Smooth muscle cell (in vitro differentiated cells): ENCODE measurements around the gene CD81. TPM values are rescaled to one million over a fixed set of nuclear protein-coding genes. Genes with fewer than 3 reads are reported as not detected.

ENCODE experiments used
- DNase-seq: peaks from one replicate; lab custom pipeline; 2025; ENCODE audit not compliant: unreplicated experiment; lab: John Stamatoyannopoulos, UW
- H2AFZ ChIP-seq: fragments of 200-600 bp; sonication (generic); 2 replicates; pipeline ENCODE4 v1.6.0; 2016; ENCODE audit warnings: antibody characterized with exemption, low read depth, mild to moderate bottlenecking
- H3F3A ChIP-seq: fragments of 200-600 bp; sonication (generic); 2 replicates; pipeline ENCODE4 v1.6.0; 2017; ENCODE audit warnings: antibody characterized with exemption, low read depth
- H3K27ac ChIP-seq: fragments of 200-600 bp; sonication (generic); 2 replicates; pipeline ENCODE4 v1.5.1; 2016; ENCODE audit warnings: low read depth, mild to moderate bottlenecking
- H3K27me3 ChIP-seq: fragments of 200-600 bp; sonication (generic); 2 replicates; pipeline ENCODE4 v1.6.1; 2016; ENCODE audit warnings: low read depth, mild to moderate bottlenecking
- H3K36me3 ChIP-seq: fragments of 200-600 bp; sonication (generic); 2 replicates; pipeline ENCODE4 v1.5.1; 2016; ENCODE audit warnings: low read depth
- H3K4me1 ChIP-seq: fragments of 200-600 bp; sonication (generic); 2 replicates; pipeline ENCODE4 v1.5.1; 2016; ENCODE audit warnings: low read depth
- H3K4me2 ChIP-seq: fragments of 200-600 bp; sonication (generic); 2 replicates; pipeline ENCODE4 v1.6.0; 2016; ENCODE audit warnings: mild to moderate bottlenecking
- H3K4me3 ChIP-seq: fragments of 200-600 bp; sonication (generic); 2 replicates; pipeline ENCODE4 v1.5.1; 2016; ENCODE audit warnings: mild to moderate bottlenecking
- H3K79me2 ChIP-seq: fragments of 200-600 bp; sonication (generic); 2 replicates; pipeline ENCODE4 v1.6.0; 2016; ENCODE audit warnings: low read depth, mild to moderate bottlenecking
- H3K9ac ChIP-seq: fragments of 200-600 bp; sonication (generic); 2 replicates; pipeline ENCODE4 v1.6.0; 2016; ENCODE audit warnings: low read depth
- H3K9me3 ChIP-seq: fragments of 200-600 bp; sonication (generic); replicated peaks from 2 replicates; pipeline ENCODE4 v1.5.1; 2016; ENCODE audit warnings: low read depth
- H4K20me1 ChIP-seq: fragments of 200-600 bp; sonication (generic); 2 replicates; pipeline ENCODE4 v1.6.0; 2016; ENCODE audit warnings: low read depth
- WGBS: methylation state at CpG from one replicate; pipeline ENCODE4 v1.1.7; 2016; ENCODE audit warnings: low lambda C conversion rate; 5-methylcytosine and 5-hydroxymethylcytosine counted together
- polyA plus RNA-seq: library from polyadenylated mRNA; unstranded; fragments of >200 nt; fragmentation: Nextera tagmentation; extraction: Ambion mirVana; gene quantifications from 2 replicates; pipeline ENCODE4 v1.2.1, GENCODE V29; 2016
- total RNA-seq: library from RNA; depleted of rRNA; stranded (reverse); fragments of >200 nt; gene quantifications from 2 replicates; pipeline ENCODE4 v1.2.3, GENCODE V29; 2014
- TF ChIP-seq, protein P1 (sequence below): fragments of 200-600 bp; sonication (generic); IDR thresholded peaks from 2 replicates; pipeline ENCODE4 v1.5.1; 2017; ENCODE audit warnings: borderline replicate concordance, mild to moderate bottlenecking, antibody characterized with exemption; ENCODE audit not compliant: insufficient read depth, poor library complexity, severe bottlenecking

The CD81 gene
- total and polyA plus RNA-seq, 2 experiments from 2014 or later, result 191 to 519 TPM

DNA sequence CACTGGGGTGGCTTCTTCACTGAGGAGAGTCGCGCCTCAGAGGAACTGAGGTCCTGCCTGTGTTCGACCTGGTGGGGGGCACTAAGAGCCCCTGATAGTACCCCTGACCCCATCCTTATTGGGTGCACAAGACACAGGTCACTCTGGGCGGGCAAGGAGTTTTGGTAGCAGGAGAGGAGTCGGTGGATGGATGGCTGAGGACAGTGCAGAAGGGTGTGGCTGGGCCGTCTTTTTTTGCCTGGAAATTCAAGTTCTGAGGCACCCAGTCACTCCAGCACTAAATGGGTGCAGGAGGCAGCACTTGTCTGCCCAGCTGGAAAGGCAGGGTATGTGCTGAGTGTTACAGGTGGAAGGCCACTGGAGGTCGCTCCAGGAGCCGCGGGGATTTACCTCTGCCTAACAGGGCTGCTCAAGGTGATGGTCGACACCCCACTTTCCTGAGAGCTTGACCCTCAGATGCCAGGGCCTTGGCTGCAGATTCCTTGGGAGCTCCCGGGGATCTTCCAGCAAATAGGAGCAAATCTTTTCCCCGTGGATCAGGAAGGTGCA, 24.4 kb downstream of the CD81 start:
- peaks cover 18% of the 10 kb centered on the region for H3K79me2 ChIP-seq
- H3K4me3 ChIP-seq, result peak overlapping the region; percentile 96
- no peak for DNase-seq
- peak overlapping the region; percentile 79 for H3K27ac ChIP-seq
- no peak overlapping the region for H2AFZ ChIP-seq
- H3K4me1 ChIP-seq, result peaks cover 13% of the 10 kb centered on the region
- H4K20me1 ChIP-seq, result no peaks in the 10 kb centered on the region
- no peaks in the 10 kb centered on the region for H3K9me3 ChIP-seq
- H3K4me2 ChIP-seq, result peak overlapping the region; percentile 95
- H3K9ac ChIP-seq, result peak overlapping the region; percentile 96
- H3K27me3 ChIP-seq, result no peaks in the 10 kb centered on the region
- WGBS, result 59% methylated on average over 12 of the region's 12 CpGs
- no peaks in the 10 kb centered on the region for H3K36me3 ChIP-seq
- TF ChIP-seq, protein P1, sequence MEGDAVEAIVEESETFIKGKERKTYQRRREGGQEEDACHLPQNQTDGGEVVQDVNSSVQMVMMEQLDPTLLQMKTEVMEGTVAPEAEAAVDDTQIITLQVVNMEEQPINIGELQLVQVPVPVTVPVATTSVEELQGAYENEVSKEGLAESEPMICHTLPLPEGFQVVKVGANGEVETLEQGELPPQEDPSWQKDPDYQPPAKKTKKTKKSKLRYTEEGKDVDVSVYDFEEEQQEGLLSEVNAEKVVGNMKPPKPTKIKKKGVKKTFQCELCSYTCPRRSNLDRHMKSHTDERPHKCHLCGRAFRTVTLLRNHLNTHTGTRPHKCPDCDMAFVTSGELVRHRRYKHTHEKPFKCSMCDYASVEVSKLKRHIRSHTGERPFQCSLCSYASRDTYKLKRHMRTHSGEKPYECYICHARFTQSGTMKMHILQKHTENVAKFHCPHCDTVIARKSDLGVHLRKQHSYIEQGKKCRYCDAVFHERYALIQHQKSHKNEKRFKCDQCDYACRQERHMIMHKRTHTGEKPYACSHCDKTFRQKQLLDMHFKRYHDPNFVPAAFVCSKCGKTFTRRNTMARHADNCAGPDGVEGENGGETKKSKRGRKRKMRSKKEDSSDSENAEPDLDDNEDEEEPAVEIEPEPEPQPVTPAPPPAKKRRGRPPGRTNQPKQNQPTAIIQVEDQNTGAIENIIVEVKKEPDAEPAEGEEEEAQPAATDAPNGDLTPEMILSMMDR, result no peak
- H3F3A ChIP-seq, result peaks cover 17% of the 10 kb centered on the region

DNA sequence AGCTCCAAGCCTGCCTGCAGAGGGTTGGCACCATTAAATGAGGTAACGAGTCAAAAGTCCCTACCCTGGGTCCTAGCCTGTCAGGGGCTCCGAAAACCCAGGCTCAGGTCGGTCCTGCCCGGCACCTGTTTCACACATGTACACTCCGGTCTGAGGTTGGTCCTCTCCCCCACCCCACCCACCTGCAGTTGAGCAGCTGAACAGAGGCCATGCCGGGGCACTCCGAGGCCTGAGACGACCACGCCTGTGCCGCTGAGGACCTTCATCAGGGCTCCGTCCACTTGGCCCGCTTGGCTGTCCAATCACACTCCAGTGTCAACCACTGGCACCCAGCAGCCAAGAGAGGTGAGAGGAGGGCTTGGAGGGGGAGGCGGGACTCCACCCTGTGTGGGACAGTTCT, 25.0 kb downstream of the CD81 start:
- H3K9ac ChIP-seq, result no peak overlapping the region
- H3F3A ChIP-seq, result peaks cover 14% of the 10 kb centered on the region
- TF ChIP-seq, protein P1, result no peak
- H3K4me3 ChIP-seq, result no peak overlapping the region
- peak overlapping the region; percentile 95 for H3K4me2 ChIP-seq
- H3K4me1 ChIP-seq, result peaks cover 13% of the 10 kb centered on the region
- 99% methylated on average over 13 of the region's 13 CpGs for WGBS
- H2AFZ ChIP-seq, result no peak overlapping the region
- H3K36me3 ChIP-seq, result no peaks in the 10 kb centered on the region
- DNase-seq, result no peak
- no peaks in the 10 kb centered on the region for H3K27me3 ChIP-seq
- H3K27ac ChIP-seq, result no peak overlapping the region
- peaks cover 18% of the 10 kb centered on the region for H3K79me2 ChIP-seq
- H3K9me3 ChIP-seq, result no peaks in the 10 kb centered on the region
- no peaks in the 10 kb centered on the region for H4K20me1 ChIP-seq

DNA sequence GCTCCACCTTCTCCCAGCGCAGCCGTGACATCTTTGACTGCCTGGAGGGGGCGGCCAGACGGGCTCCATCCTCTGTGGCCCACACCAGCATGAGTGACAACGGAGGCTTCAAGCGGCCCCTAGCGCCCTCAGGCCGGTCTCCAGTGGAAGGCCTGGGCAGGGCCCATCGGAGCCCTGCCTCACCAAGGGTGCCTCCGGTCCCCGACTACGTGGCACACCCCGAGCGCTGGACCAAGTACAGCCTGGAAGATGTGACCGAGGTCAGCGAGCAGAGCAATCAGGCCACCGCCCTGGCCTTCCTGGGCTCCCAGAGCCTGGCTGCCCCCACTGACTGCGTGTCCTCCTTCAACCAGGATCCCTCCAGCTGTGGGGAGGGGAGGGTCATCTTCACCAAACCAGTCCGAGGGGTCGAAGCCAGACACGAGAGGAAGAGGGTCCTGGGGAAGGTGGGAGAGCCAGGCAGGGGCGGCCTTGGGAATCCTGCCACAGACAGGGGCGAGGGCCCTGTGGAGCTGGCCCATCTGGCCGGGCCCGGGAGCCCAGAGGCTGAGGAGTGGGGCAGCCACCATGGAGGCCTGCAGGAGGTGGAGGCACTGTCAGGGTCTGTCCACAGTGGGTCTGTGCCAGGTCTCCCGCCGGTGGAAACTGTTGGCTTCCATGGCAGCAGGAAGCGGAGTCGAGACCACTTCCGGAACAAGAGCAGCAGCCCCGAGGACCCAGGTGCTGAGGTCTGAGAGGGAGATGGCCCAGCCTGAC, 26.0 kb downstream of the CD81 start:
- no peak overlapping the region for H2AFZ ChIP-seq
- TF ChIP-seq, protein P1, result no peak
- no peaks in the 10 kb centered on the region for H3K36me3 ChIP-seq
- 94% methylated on average over 31 of the region's 31 CpGs for WGBS
- no peaks in the 10 kb centered on the region for H4K20me1 ChIP-seq
- peaks cover 9% of the 10 kb centered on the region for H3F3A ChIP-seq
- no peak overlapping the region for H3K4me2 ChIP-seq
- no peaks in the 10 kb centered on the region for H3K27me3 ChIP-seq
- no peak for DNase-seq
- H3K9me3 ChIP-seq, result no peaks in the 10 kb centered on the region
- H3K4me3 ChIP-seq, result no peak overlapping the region
- H3K79me2 ChIP-seq, result peaks cover 18% of the 10 kb centered on the region
- H3K9ac ChIP-seq, result no peak overlapping the region
- no peak overlapping the region for H3K27ac ChIP-seq
- peaks cover 13% of the 10 kb centered on the region for H3K4me1 ChIP-seq

DNA sequence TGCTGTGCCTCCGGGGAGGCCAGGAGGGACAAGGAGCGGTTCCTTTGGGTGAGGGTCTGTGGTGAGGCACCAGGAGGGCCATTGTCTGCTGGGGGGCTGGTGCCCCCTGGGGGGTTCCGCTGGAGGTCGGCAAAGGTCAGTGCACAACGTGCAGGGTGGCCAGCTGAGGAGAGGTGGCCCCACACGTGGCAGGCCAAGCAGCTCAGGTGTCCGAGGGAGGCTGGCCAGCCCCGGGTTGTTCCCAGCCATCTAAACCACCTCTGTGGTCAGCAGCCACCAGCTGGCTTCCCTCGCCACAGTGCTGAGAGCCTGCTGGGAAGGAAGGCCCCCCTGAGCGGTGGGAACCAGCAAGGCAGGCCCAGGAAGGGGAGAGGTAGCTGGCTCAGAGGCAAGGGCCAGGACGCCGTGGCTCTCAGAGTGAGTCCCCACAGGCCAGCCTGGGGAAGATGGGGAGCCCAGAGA, 27.7 kb downstream of the CD81 start:
- no peak for DNase-seq
- H3K9me3 ChIP-seq, result no peaks in the 10 kb centered on the region
- no peak overlapping the region for H2AFZ ChIP-seq
- no peak overlapping the region for H3K9ac ChIP-seq
- H3F3A ChIP-seq, result no peaks in the 10 kb centered on the region
- no peaks in the 10 kb centered on the region for H3K27me3 ChIP-seq
- H4K20me1 ChIP-seq, result no peaks in the 10 kb centered on the region
- H3K36me3 ChIP-seq, result no peaks in the 10 kb centered on the region
- H3K4me2 ChIP-seq, result no peak overlapping the region
- H3K4me3 ChIP-seq, result no peak overlapping the region
- TF ChIP-seq, protein P1, result no peak
- H3K79me2 ChIP-seq, result peaks cover 18% of the 10 kb centered on the region
- no peak overlapping the region for H3K27ac ChIP-seq
- WGBS, result 90% methylated on average over 12 of the region's 12 CpGs
- peaks cover 6% of the 10 kb centered on the region for H3K4me1 ChIP-seq
